HG03521 (cell line): ENCODE data around the gene CABYR.
"Not testable (repeated sequence)": the region's sequence is repeated elsewhere in the genome, so short reads cannot be mapped to it uniquely, and the experiment has no call there.

Source experiments
- ATAC-seq: cut with Tn5 transposase; IDR thresholded peaks from one replicate; pipeline ENCODE4 v1.9.1; 2021; ENCODE audit warnings: mild to moderate bottlenecking, moderate library complexity; ENCODE audit not compliant: unreplicated experiment

The CABYR gene

GRCh38 chr18:24128700-24129099 is 10.2 kb upstream of the CABYR start:
- no peak for ATAC-seq

- no peak for ATAC-seq
Measured at GRCh38 chr18:24130494-24130893, 8.4 kb upstream of the CABYR start.

- ATAC-seq = no peak
Measured at GRCh38 chr18:24136967-24137373, 1.9 kb upstream of the CABYR start.

GRCh38 chr18:24138409-24138788 is 463 bp upstream of the CABYR start:
- ATAC-seq = no peak

GRCh38 chr18:24140697-24141096 is 1.8 kb downstream of the CABYR start:
- ATAC-seq = no peak

GRCh38 chr18:24142376-24142775 is 3.5 kb downstream of the CABYR start:
- ATAC-seq = no peak

GRCh38 chr18:24149591-24149990 is 10.7 kb downstream of the CABYR start:
- not testable (repeated sequence) for ATAC-seq

GRCh38 chr18:24153397-24153796 is 14.5 kb downstream of the CABYR start:
- no peak for ATAC-seq

- no peak for ATAC-seq
Measured at GRCh38 chr18:24157855-24158254, 19.0 kb downstream of the CABYR start.

GRCh38 chr18:24160086-24160485 is 21.2 kb downstream of the CABYR start:
- ATAC-seq = no peak

GRCh38 chr18:24161304-24161703 is 22.4 kb downstream of the CABYR start:
- no peak for ATAC-seq

GRCh38 chr18:24168496-24168895 is 29.6 kb downstream of the CABYR start:
- ATAC-seq = no peak

- ATAC-seq = no peak
Measured at GRCh38 chr18:24170360-24170759, 31.5 kb downstream of the CABYR start.

GRCh38 chr18:24173997-24174396 is 35.1 kb downstream of the CABYR start:
- no peak for ATAC-seq

GRCh38 chr18:24176727-24177416 is 38.0 kb downstream of the CABYR start:
- peak; percentile 80 for ATAC-seq

- ATAC-seq = no peak
Measured at GRCh38 chr18:24177499-24178133, 38.8 kb downstream of the CABYR start.

- ATAC-seq = no peak
Measured at GRCh38 chr18:24180048-24180447, 41.2 kb downstream of the CABYR start.

- ATAC-seq = no peak
Measured at GRCh38 chr18:24181806-24182205, 42.9 kb downstream of the CABYR start.

- ATAC-seq = no peak
Measured at GRCh38 chr18:24185805-24186204, 46.9 kb downstream of the CABYR start.

- ATAC-seq = no peak
Measured at GRCh38 chr18:24187049-24187448, 48.2 kb downstream of the CABYR start.

GRCh38 chr18:24187689-24188088 is 48.8 kb downstream of the CABYR start:
- no peak for ATAC-seq

GRCh38 chr18:24188120-24188519 is 49.3 kb downstream of the CABYR start:
- ATAC-seq = no peak
